RCC 7860 (cell line): ENCODE data around the gene MGMT.
A peak's percentile ranks its signal among the peaks of the same experiment; 100 is the strongest.

ENCODE experiments used
- DNase-seq: peaks from one replicate; pipeline ENCODE4 v3.0.0-alpha.2; 2015; ENCODE audit warnings: low spot score
- FAIRE-seq: peaks from 2 replicates; lab custom pipeline; 2012; peaks lifted over from hg19 to GRCh38; lab: Jason Lieb, UNC

Gene MGMT

GRCh38 chr10:129516846-129517679, 50.0 kb downstream of the MGMT start:
- DNase-seq, result no peak
- no peak for FAIRE-seq

- FAIRE-seq, result no peak
Measured at GRCh38 chr10:129517680-129518057, 50.6 kb downstream of the MGMT start.

GRCh38 chr10:129518793-129519192, 51.8 kb downstream of the MGMT start:
- FAIRE-seq, result no peak

More at GRCh38 chr10:129517680-129518057, 50.6 kb downstream of the MGMT start:
- no peak for DNase-seq

GRCh38 chr10:129520440-129521080, 53.5 kb downstream of the MGMT start:
- FAIRE-seq (no peak), DNase-seq (no peak)

More at GRCh38 chr10:129518793-129519192, 51.8 kb downstream of the MGMT start:
- DNase-seq, result no peak

GRCh38 chr10:129521161-129522025, 54.4 kb downstream of the MGMT start:
- FAIRE-seq, result no peak

GRCh38 chr10:129522041-129522585, 55.1 kb downstream of the MGMT start:
- DNase-seq (no peak), FAIRE-seq (no peak)

More at GRCh38 chr10:129521161-129522025, 54.4 kb downstream of the MGMT start:
- DNase-seq, result no peak

GRCh38 chr10:129523031-129523722, 56.1 kb downstream of the MGMT start:
- DNase-seq (no peak), FAIRE-seq (no peak)

- DNase-seq, result no peak
- no peak for FAIRE-seq
Measured at GRCh38 chr10:129523723-129524316, 56.8 kb downstream of the MGMT start.

GRCh38 chr10:129524936-129525335, 57.9 kb downstream of the MGMT start:
- DNase-seq (no peak), FAIRE-seq (no peak)

GRCh38 chr10:129525401-129525801, 58.4 kb downstream of the MGMT start:
- FAIRE-seq (no peak), DNase-seq (no peak)

GRCh38 chr10:129526943-129527342, 59.9 kb downstream of the MGMT start:
- DNase-seq, result no peak
- FAIRE-seq, result no peak

- no peak for FAIRE-seq
Measured at GRCh38 chr10:129528376-129528978, 61.4 kb downstream of the MGMT start.

GRCh38 chr10:129530581-129530980, 63.5 kb downstream of the MGMT start:
- no peak for DNase-seq
- FAIRE-seq, result no peak

More at GRCh38 chr10:129528376-129528978, 61.4 kb downstream of the MGMT start:
- no peak for DNase-seq

GRCh38 chr10:129531195-129531968, 64.3 kb downstream of the MGMT start:
- peak; percentile 83 for DNase-seq
- FAIRE-seq, result peak; percentile 68

GRCh38 chr10:129531969-129532660, 65.1 kb downstream of the MGMT start:
- DNase-seq (peak; percentile 75), FAIRE-seq (peak; percentile 70)

GRCh38 chr10:129532838-129533237, 65.8 kb downstream of the MGMT start:
- DNase-seq, result peak; percentile 14
- no peak for FAIRE-seq

GRCh38 chr10:129533281-129533680, 66.2 kb downstream of the MGMT start:
- no peak for DNase-seq
- no peak for FAIRE-seq

GRCh38 chr10:129534826-129535225, 67.8 kb downstream of the MGMT start:
- DNase-seq, result no peak
- no peak for FAIRE-seq
